Neural progenitor cell (in vitro differentiated cells): ENCODE measurements around the gene NCK2.

Experiments
- CTCF ChIP-seq: fragments of 200-600 bp; sonication (generic); IDR thresholded peaks from 2 replicates; pipeline ENCODE4 v1.5.1; 2017; ENCODE audit warnings: antibody characterized with exemption, mild to moderate bottlenecking
- EZH2 ChIP-seq: fragments of 200-600 bp; sonication (generic); IDR thresholded peaks from 2 replicates; pipeline ENCODE4 v1.6.1; 2017; ENCODE audit warnings: antibody characterized with exemption, mild to moderate bottlenecking, moderate library complexity
- EZH2phosphoT487 ChIP-seq: fragments of 200-600 bp; sonication (generic); IDR thresholded peaks from 2 replicates; pipeline ENCODE4 v1.6.1; 2017; ENCODE audit warnings: antibody characterized with exemption

DNA sequence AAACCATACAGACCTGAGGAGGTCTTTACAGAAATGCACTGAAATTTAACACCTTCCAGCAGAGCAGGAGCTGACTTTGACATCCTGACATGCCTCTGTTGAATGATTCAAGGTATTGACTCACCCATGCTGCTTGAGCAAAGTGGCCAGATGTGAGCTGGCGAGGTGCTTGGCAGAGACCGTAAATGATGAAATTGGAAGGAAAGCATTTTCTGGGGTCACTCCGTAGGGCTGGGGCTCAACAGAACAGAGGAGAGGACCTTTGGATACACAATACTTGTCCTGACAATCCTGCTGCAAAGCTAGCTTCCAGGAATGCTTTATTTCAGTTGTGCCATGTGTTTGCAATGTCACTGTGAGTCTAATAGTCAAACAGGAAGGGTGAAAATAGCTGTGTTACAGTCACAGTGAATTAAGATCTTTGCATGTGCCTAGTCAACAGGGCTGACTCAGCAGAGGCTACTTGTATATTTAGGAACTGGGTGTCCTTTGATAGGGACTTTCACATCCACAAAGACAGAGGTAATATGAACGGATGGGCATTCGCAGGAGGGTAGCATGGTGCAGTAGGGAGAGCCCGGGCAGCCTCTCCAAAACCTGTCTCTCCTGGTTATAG lies 31.6 kb upstream of the NCK2 start:
- TF ChIP-seq CTCF (no peak), EZH2phosphoT487 (no peak), EZH2 (no peak)
